Activated CD8-positive, alpha-beta memory T cell treated with anti-CD3 and anti-CD28 coated beads, Interleukin-2, amount 50 U/mL, for 1 hour (primary cell): ENCODE results near the gene CA7.
"Not testable (repeated sequence)": the region's sequence is repeated elsewhere in the genome, so short reads cannot be mapped to it uniquely, and the experiment has no call there.

Experiments
- DNase-seq: peaks from one replicate; pipeline ENCODE4 v3.0.0-alpha.2; 2020; ENCODE audit errors: extremely low read depth

Gene CA7

DNA sequence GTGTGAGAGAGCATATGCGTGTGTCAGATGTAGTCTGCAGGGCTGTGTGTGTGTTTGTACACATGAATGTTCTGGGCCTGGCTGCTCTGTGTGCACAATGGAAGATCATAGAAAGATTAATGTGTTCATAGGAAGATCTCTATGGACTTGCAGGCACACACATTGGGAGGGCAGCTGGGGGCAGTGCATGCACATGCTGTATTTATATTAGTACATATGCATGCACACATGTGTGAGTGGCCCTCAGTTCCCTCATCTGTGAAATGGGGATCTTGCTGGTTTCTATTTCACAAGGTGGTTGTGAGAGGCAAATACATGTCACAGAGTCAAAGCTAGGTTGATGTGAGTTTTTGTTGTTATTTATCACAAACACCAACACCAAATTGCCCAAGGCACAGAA, 2.1 kb downstream of the CA7 start:
- no peak for DNase-seq

GRCh38 chr16:66846831-66847230, 2.6 kb downstream of the CA7 start:
- no peak for DNase-seq

DNA sequence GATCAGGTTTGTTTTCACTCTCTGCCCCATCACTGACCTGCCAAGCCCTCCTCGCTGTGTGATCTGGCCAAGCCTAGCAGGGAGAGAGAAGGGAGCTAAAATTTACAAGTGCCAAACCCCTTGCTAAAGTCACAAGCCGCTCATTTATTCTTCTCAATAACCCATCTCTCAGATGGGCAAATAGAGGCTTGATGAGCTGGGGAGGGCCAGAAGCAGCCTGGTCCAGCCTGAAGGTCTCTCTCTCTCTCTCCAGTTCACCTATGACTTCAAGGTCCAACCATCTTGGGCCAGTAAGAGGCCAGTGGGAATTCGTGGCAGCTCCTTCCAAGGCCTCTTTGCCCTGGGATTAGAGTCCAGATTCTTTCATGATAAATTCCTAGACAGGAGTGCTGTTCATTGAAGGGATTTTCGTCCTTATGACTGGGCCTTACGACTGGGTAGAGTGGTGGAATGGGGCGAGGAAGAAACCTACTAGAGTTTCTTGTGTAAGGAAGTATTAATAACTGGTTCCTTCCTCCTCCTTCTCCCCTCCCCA, 3.4 kb downstream of the CA7 start:
- DNase-seq, result no peak

GRCh38 chr16:66848172-66848571, 4.0 kb downstream of the CA7 start:
- no peak for DNase-seq

GRCh38 chr16:66849021-66849420, 4.8 kb downstream of the CA7 start:
- DNase-seq, result no peak

DNA sequence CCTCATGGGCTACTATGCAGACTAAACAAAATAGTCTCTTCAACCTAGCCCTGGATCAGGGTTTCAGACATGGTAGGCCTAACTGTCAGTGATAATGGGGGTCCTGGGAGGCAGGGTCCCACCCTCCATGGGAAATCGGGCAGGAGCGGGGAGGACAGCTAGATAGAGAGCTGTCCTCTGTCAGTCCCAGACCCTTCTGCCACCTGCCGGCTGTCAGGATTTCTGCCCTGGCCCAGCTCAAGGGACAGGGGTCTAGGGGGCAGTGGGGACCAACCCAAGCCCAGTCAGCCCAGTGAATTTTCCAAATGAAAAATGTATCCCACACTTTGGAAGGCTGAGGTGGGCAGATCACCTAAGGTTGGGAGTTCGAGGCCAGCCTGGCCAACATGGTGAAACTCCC, 5.3 kb downstream of the CA7 start:
- no peak for DNase-seq

DNA sequence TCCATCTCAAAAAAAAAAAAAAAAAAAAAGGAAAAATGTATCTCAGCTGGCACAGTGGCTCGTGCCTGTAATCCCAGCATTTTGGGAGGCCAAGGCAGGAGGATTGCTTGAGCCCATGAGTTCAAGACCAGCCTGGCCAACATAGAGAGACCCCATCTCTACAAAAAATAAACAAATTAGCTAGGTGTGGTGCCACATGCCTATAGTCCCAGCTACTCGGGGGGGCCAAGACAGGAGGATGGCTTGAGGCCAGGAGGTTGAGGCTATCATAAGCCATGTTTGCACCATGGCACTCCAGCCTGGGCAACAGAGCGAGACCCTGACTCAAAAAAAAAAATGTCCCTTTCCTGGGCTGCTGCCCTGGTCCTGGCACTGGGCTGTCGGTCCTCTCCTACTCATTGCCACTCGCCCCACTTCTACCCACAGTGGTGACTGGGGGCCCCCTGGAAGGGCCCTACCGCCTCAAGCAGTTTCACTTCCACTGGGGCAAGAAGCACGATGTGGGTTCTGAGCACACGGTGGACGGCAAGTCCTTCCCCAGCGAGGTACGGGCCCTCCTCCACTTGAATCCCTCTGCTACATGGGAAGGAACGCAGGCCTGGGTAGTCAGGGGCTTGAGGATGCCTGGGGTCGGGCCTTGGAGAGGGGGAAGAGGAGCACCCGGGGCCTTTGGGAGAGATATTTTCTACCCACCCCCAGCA, 6.1 kb downstream of the CA7 start:
- DNase-seq, result no peak

DNA sequence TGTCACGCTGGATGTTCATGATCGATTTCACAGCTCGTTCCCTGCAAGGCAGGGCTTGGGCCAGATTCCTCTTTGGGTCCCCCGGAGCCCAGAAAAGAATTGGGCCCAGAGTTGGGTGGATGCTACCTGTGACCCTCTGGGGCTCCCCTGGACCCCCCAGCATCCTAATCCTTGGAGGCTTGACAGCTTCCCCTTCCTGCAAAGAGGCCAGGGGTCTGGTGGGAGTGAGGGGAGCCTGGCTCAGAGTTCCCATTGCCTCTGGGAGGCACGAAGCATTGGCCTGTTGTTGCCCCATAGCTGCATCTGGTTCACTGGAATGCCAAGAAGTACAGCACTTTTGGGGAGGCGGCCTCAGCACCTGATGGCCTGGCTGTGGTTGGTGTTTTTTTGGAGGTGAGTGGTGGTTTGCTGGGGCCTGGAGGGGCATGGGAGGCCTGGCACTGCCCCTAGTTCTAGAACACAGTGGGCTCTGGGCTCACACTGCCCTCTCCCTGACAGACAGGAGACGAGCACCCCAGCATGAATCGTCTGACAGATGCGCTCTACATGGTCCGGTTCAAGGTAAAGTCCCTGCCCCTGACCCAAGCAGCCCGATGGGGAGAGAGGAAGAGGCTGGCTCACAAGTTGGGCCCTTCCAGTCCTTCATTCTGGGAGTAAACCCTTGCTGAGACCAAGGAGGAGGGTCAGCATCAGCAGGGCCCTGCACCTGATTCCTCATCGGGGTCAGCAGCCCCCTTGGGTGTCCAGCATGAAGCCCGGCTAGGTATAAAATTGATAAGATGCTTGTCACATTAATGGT, 7.2 kb downstream of the CA7 start:
- DNase-seq, result no peak

DNA sequence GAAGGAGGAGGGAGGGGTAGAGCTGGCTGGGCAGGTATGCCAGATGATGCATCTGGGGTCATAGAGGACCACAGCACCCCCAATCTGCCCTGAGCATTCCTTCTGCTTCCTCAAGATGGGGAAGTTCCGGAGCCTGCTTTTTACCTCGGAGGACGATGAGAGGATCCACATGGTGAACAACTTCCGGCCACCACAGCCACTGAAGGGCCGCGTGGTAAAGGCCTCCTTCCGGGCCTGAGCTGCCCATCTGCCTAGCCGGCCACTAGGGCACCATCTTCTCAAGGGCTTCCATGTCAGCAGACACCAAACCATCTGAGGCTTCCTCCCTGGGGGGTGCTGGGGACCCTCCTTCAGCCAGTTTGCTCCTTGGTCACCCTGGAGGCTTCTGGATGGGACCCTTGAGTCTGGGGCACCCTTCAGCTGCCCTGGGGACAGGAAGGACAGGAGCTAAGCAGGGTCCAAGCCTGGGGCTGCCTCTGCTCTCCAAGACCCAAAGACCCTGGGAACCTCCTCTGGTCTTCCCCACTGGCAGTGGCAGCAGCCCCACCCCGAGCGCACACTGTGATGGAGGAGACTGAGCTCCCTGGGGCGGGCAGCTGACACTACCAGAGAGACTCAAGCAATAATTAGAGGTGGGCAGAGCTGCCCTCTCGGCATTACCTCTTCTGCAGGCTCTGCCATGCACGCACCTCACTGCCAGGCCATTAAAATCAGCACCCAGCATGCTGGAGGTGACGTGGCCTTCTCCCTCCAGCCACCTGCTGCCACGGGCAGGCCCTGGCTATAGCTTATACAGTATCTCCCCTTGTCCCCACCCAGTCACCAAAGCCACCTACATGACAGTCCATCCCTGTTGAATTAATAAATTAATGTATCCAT, 9.3 kb downstream of the CA7 start:
- DNase-seq, result no peak

DNA sequence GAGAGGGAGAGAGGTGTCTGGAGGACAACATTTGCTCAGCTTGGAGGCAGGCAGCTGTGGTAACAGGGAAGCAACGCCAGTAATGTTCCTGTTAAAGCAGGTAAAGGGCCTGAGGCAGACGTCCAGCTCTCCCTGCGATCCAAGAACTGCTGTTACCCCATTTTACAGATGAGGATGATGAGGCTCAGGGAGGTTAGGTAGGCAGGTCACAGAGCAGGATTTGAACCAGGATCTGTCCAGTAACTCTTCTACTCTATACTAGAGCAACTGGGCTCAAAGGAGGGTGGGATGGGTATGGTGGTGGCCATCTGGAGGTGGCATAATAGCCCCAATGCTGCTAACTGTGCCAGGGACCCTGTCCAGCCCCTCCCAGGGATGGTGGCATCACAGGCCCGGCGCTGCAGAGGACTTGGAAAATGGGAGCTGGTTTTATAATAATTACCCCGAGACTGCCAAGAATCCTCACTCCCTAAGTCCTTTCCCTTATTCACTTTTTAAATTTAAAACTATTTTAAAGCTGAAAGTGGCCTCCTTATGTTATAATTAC, 12.0 kb downstream of the CA7 start:
- no peak for DNase-seq

DNA sequence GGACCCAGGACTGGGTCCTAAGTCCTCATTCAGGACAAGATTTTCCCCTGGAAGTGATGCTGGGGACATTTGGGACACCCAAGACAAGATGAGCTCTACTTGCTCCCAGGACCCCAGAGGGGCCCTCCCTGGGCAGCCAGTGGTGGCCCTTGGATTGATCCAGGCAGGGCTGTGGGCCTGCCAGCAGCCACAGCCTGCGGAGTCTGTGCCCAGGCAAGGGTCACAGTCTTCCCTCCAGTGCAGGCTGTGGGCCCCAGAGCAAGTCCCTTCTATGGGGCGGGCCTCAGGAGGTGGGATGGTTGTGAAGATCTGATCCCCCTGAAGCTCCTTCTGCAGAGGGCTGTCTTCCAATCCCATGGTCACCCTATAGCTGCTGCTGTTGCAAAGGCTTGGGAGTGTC, 12.6 kb downstream of the CA7 start:
- no peak for DNase-seq

DNA sequence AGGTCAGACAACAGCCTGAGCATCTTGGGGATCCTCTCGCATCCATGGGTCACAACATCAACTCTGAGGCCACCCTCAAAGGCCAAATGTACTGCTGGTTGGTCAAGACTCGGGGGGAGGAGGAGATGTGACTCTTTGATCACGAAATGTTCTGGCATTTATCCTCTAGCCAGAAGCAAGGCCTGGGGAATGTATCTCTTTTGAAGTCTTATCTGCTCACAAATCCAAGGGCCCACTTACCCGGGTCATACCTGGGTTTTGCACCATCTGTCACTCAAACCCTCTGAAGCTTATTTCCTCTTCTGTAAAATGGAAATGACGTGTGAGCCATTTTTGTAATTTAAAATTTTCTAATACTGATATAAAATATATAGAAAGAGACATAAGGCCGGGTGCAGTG, 13.2 kb downstream of the CA7 start:
- DNase-seq, result no peak

DNA sequence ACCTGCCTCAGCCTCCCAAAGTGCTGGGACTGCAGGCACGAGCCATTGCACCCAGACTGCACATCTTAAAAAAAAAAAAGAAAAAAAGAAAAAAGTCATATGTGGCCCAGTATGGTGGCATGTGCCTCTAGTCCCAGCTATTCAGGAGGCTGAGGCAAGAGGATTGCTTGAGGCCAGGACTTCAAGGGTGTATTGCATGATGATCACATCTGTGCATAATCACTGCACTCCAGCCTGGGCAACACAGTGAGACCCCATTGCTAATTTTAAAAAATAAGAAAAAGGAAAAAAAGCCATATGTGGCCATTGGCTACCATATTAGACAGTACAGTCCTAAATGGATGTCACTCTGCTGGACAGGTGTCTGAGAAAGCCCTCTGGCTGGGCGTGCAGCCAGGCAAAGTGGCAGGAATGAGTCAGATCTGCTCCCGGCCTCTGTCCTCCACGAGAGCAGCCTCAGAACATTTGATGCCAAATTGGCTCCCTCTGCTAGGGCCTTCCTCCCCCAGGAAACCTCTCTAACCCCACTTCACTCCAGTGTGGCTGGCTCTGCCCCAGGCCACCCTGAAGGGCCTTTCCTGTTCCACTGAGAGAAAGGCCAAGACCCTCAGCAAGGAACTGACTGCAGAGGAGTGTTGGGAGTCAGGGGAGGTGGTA, 14.7 kb downstream of the CA7 start:
- DNase-seq, result no peak

DNA sequence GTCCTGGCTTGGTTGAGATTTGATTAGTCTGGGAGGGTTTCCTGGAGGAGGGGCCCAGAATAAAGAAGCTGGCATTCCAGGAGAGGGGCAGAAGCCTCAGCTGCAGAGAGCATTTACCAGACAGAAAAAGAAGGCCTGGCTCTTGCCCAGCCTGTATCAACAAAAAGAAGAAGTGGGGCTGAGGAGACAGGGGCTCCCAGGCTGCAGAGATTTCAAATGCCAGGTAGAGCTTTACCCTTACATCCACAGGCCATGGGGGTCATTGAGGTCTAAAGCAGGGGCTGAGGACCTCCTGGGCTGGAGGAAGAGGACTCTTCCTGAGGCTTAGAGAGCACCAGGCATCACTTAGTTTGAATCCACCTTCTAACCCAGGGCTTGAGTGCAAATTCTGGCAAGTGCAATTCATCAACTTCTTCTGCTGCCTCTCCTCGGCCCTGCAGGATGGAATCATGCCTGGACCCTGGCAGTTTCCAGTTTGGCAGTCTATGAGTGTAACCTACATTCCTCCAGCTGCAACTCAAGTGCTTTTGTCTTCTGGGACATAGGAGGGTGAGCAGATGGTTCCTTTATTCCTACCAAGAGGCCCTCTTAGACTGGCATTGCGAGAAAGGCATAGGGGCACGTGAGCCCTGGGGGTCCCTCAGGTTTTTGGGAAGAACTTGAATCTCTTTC, 15.3 kb downstream of the CA7 start:
- DNase-seq, result no peak

DNA sequence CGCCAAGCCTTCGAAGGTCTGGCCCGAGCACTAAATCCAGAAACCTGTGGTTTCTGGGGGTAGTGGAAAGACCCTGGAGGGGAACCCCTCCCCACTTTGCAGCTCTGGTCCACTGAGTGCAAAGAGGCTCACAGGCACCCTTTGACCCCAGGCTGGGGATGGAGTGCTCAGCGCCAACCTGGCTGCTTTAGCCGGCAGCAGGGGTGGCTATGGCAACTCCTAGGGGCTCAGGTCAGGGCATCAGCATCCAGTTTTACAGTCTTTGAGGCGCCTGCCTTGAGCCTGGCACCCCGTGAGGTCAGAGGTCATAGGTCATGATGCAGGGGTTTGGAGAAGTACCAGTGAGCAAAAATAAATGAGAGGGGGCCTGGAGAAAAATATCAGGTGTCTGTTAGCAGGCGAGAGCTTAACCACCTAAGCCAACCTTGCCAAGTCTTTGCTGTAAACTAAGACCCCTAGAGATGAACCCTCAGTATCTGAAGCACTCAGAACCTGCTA, 17.9 kb downstream of the CA7 start:
- no peak for DNase-seq

GRCh38 chr16:66863707-66864106, 19.5 kb downstream of the CA7 start:
- no peak for DNase-seq

DNA sequence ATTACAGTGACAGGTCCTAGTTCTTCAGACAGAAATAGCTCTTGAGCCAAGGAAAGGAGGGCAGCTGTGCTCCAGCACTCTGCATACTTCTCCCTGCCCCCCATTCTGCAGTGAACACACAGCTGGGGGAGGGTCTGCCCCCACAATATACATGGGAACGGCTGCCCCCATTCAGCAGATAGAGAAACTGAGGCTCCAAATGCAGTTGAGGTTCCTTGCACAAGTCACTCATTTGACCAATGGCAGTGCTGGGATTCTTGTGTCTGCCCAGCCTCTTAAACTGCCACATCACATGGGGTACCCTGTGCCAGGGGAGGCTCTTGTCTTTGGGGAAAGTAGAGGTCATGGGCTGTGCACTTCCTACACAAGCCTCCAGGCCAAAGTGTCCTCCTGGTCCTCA, 25.2 kb downstream of the CA7 start:
- DNase-seq, result no peak

DNA sequence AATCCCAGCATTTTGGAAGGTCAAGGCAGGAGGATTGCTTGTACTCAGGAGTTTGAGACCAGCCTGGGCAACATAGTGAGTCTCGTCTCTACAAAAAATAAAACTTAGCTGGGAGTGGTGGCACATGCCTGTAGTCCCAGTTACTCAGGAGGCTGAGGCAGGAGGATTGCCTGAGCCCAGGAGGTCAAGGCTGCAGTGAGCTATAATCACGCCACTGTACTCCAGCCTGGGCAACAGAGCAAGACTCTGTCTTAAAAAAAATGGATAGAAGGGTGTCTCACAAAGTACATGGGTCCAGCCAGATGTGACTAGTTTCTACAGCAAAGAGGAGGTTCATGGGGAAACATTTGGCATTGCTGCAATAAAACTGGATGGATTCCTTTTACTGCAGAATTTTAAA, 27.1 kb downstream of the CA7 start:
- not testable (repeated sequence) for DNase-seq

DNA sequence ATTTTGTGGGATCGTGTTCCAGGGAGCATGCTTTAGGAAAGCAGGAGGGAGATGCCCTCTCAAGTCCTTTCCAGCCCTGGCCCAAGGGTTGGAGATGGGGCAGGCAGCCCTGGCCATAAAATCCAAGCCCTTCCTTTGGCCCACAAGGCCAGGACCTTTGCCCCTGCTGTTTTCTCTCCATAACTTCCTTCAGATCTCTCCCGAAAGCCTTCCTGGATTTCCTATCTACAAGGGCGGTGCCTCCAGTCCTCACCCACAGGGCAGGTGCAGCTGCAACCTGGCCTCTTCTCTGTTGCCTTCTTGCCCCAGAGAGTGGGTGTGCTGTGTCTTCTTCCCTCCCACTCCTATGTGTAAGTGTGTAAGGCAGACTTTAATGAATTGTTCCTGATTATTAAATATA, 27.6 kb downstream of the CA7 start:
- no peak for DNase-seq

GRCh38 chr16:66872559-66872942, 28.3 kb downstream of the CA7 start:
- no peak for DNase-seq
